ENCODE data around the gene ANO1. TPM values are rescaled to one million over a fixed set of nuclear protein-coding genes. Genes with fewer than 3 reads are reported as not detected.

Gene ANO1
- total RNA-seq, 2 donors from 2014 or later: 10.2 to 29.4 TPM

- Histone ChIP-seq H3K4me3 (no peak overlapping the region), H3K27me3 (no peaks in the 10 kb centered on the region), H3K4me1 (peaks cover 0 to 18% of the 10 kb centered on the region in 2 donors), H3K27ac (no peak overlapping the region), H3K36me3 (no peaks in the 10 kb centered on the region), H3K9me3 (no peaks in the 10 kb centered on the region)
- no peak for DNase-seq (ENCODE audit: low spot score)
- TF ChIP-seq CTCF (IDR thresholded peaks at IDR 0.05): no peak
Measured at GRCh38 chr11:70072461-70072860, 5.7 kb upstream of the ANO1 start.

DNA sequence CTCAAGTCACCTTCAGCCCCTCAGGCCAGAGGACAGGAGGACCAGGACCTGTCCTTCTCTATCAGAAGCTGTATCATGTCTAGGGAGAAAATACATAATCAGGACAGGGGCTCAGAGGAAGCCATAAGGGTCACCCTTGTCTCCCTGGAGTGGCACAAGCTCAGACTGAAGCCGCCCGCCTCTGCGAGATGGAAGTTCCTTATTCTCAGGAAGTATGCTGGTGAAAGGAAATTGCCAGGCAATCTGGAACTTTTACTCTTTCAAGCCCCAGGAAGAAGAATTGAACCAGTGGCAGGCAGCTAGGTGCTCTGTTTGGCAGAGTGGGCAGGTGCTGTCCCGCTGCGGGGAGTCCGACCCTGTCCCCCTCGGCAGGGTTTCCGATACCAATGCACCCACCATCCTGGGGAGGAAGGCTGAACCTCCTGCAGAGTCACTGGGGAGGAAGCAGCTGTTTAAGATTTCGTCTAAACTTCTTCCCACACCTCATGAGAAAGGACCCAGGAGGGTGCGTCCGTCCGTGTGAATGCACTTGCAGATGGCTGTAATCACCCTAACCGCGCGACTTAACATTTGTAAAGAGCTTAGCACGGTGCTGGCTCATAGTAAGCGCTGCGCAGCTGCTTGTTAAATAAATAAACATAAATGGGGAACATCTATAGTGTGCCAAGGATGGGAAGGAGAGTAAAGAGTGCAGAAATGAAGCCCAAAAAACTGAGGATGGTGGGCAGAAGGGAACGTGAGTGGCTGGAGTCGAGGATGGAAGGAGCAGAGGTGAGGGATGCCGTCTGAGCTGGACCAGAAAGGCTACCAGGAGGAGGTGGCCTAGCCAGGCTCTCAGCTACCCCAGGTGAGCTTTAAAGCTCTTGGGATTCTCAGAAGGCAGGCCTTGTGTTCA is 5.0 kb upstream of the ANO1 start:
- Histone ChIP-seq H3K27ac (peak overlapping the region; percentile 23 to 41), H3K4me1 (peaks cover 0 to 24% of the 10 kb centered on the region in 2 donors), H3K4me3 (no peak overlapping the region), H3K27me3 (no peaks in the 10 kb centered on the region), H3K9me3 (no peaks in the 10 kb centered on the region), H3K36me3 (no peaks in the 10 kb centered on the region)
- no peak for DNase-seq (ENCODE audit: low spot score)
- TF ChIP-seq CTCF (IDR thresholded peaks at IDR 0.05): no peak

DNA sequence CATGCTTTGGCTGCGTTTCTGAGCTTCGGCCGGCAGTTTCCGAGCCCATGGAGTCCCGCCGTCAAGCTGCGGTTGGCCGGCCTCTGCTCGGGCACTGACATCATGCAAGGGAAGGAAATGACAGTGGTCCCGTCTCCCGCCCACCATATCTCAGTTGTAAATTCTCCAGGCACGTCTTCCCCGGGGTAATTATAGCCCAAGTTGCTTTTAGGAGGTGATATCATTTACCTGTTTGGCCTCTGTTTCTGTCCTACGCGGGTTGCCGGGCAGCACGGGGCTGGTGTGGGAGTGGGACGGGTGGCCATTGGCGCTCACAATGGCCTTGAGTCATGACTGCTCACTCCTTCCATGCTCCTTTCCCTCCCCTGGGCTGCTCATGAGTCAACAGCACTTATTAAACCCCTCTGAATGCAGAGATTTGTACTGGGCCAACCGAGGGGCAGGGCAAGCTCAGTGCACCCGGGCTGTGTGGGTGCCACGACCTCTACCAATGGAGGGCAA is 4.2 kb upstream of the ANO1 start:
- DNase-seq (ENCODE audit: low spot score): peak; percentile 77
- Histone ChIP-seq H3K4me3 (no peak overlapping the region), H3K27ac (peak overlapping the region; percentile 23 to 41), H3K4me1 (peaks cover 0 to 24% of the 10 kb centered on the region in 2 donors), H3K27me3 (no peaks in the 10 kb centered on the region), H3K9me3 (no peaks in the 10 kb centered on the region), H3K36me3 (no peaks in the 10 kb centered on the region)
- no peak for TF ChIP-seq CTCF (IDR thresholded peaks at IDR 0.05)

- H3K36me3 ChIP-seq: no peaks in the 10 kb centered on the region
- H3K4me3 ChIP-seq: no peak overlapping the region
- peaks cover 0 to 24% of the 10 kb centered on the region in 2 donors for H3K4me1 ChIP-seq
- H3K9me3 ChIP-seq: no peaks in the 10 kb centered on the region
- DNase-seq (ENCODE audit: low spot score): no peak
- peak overlapping the region; percentile 23 to 41 for H3K27ac ChIP-seq
- H3K27me3 ChIP-seq: no peaks in the 10 kb centered on the region
- no peak for TF ChIP-seq CTCF (IDR thresholded peaks at IDR 0.05)
Measured at GRCh38 chr11:70074746-70075145, 3.4 kb upstream of the ANO1 start.

DNA sequence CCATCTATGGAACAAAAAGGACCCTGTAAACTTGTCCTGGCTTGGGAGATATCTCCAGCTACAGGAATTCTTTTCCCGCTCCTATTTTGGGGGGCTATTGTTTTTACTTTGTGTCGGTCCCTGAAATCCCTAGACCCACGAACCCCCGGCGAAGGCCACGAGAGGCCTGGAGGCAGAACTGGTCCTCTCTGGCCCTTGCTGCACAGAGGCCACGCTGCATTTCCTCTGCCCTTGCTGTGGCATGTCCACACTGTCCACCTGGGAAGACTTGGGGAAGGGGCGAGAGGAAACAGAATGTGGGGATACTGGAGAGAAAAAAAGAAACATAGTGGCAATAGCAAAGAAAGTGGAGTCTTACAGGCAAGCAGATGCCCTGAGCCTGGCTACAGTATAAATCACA is 2.3 kb upstream of the ANO1 start:
- no peaks in the 10 kb centered on the region for H3K27me3 ChIP-seq
- no peak overlapping the region for H3K27ac ChIP-seq
- no peak for TF ChIP-seq CTCF (IDR thresholded peaks at IDR 0.05)
- H3K9me3 ChIP-seq: no peaks in the 10 kb centered on the region
- H3K4me1 ChIP-seq: peaks cover 0 to 24% of the 10 kb centered on the region in 2 donors
- H3K36me3 ChIP-seq: no peaks in the 10 kb centered on the region
- no peak for DNase-seq (ENCODE audit: low spot score)
- no peak overlapping the region for H3K4me3 ChIP-seq

All from right atrium auricular region (tissue), 2 donors.